K562 (cell line): ENCODE data around the gene HSPA4L. TPM values are rescaled to one million over a fixed set of nuclear protein-coding genes. Genes with fewer than 3 reads are reported as not detected.
A peak's percentile ranks its signal among the peaks of the same experiment; 100 is the strongest.

ENCODE experiments used
- ATAC-seq: fragments of 200-7000 bp; cut with Tn5 transposase; 3 replicates; pipeline ENCODE4 v1.9.1; 2020; ENCODE audit warnings: moderate library complexity
- BruUV-seq: library from RNA; stranded (reverse); fragments of 400-500 nt; replicated peaks from 2 replicates; lab custom pipeline; 2021; lab: Mats Ljungman, UMichigan
- CTCF ChIA-PET: fragments of 300-600 bp; formaldehyde crosslinking; extraction: SDS; loops from one replicate; lab custom pipeline; 2021; ENCODE audit warnings: low intra/inter-chr PET ratio; lab: Yijun Ruan, JAX
- POLR2A ChIA-PET: fragments of 300-600, 350-650 bp; sonication (Branson Sonifier 250); formaldehyde crosslinking; extraction: SDS; loops from one replicate; lab custom pipeline; 2021; ENCODE audit warnings: antibody characterized with exemption, inconsistent platforms; lab: Yijun Ruan, JAX
- DNase-seq, 4 experiments: peaks; one replicate each; pipeline versions ENCODE4 v3.0.0 to v3.0.0-alpha.2; 2011 to 2018; ENCODE audit warnings: low spot score in 3 of 4, mixed read lengths in 3 of 4; ENCODE audit errors: extremely low read depth in 1 of 4
- FAIRE-seq: peaks from 2 replicates; lab custom pipeline; 2011; peaks lifted over from hg19 to GRCh38; lab: Jason Lieb, UNC
- H2AFZ ChIP-seq: 2 replicates; pipeline ENCODE4 v1.6.0; 2011; ENCODE audit warnings: low read depth, low read length, control low read depth, inconsistent platforms
- H3K27ac ChIP-seq: fragments of 200-600 bp; 3 replicates; pipeline ENCODE4 v1.8.0; 2011; ENCODE audit warnings: low read depth, mild to moderate bottlenecking, control low read depth, inconsistent platforms, low read length, moderate library complexity, mixed read lengths; ENCODE audit errors: extremely low read depth
- H3K27me3 ChIP-seq, 2 experiments: fragments of 300-600 bp in 1 of 2; 2 replicates in 1 of 2; 3 replicates in 1 of 2; pipeline versions ENCODE4 v1.6.0 to v1.8.0; 2011; ENCODE audit warnings: inconsistent platforms in 2 of 2, low read length in 2 of 2, mild to moderate bottlenecking in 1 of 2, mixed read lengths in 1 of 2, moderate library complexity in 1 of 2; ENCODE audit not compliant: control insufficient read depth in 2 of 2, insufficient read depth in 2 of 2
- H3K36me3 ChIP-seq: fragments of 300-600 bp; 3 replicates; pipeline ENCODE4 v1.8.0; 2011; ENCODE audit warnings: mild to moderate bottlenecking, low read length, inconsistent platforms; ENCODE audit not compliant: control insufficient read depth, insufficient read depth
- H3K4me1 ChIP-seq, 2 experiments: fragments of 200-600 bp in 1 of 2; replicated peaks in 1 of 2; 2 replicates in 1 of 2; 3 replicates in 1 of 2; pipeline versions ENCODE4 v1.5.1 to v1.8.0; 2011; ENCODE audit warnings: inconsistent platforms in 2 of 2, low read length in 2 of 2, mild to moderate bottlenecking in 1 of 2, mixed read lengths in 1 of 2, moderate library complexity in 1 of 2; ENCODE audit not compliant: control insufficient read depth in 2 of 2, insufficient read depth in 2 of 2
- H3K4me2 ChIP-seq: 2 replicates; pipeline ENCODE4 v1.6.1; 2011; ENCODE audit warnings: low read length, control low read depth, inconsistent platforms, mixed read lengths; ENCODE audit not compliant: insufficient read depth
- H3K4me3 ChIP-seq: fragments of 200-600 bp; sonication (generic), shearing (Covaris generic); 2 replicates; pipeline ENCODE4 v1.5.1; 2016; ENCODE audit warnings: control low read depth, inconsistent platforms
- H3K79me2 ChIP-seq: fragments of 200-600 bp; 3 replicates; pipeline ENCODE4 v1.8.0; 2011; ENCODE audit warnings: low read length, inconsistent platforms; ENCODE audit not compliant: control insufficient read depth, insufficient read depth
- H3K9ac ChIP-seq, 2 experiments: 2 replicates each; pipeline versions ENCODE4 v1.6.0 to v1.6.1; 2011; ENCODE audit warnings: low read depth in 2 of 2, low read length in 2 of 2, control low read depth in 1 of 2, inconsistent platforms in 1 of 2, mild to moderate bottlenecking in 1 of 2, mixed read lengths in 1 of 2; ENCODE audit not compliant: insufficient read depth in 1 of 2
- H3K9me1 ChIP-seq: one replicate; pipeline ENCODE4 v1.6.0; 2011; ENCODE audit warnings: inconsistent platforms, mild to moderate bottlenecking, low read length, moderate library complexity; ENCODE audit not compliant: control insufficient read depth, insufficient read depth
- H3K9me3 ChIP-seq: replicated peaks from 2 replicates; pipeline ENCODE4 v1.5.1; 2011; ENCODE audit warnings: low read depth, low read length, inconsistent platforms; ENCODE audit not compliant: control insufficient read depth, insufficient read depth
- H4K20me1 ChIP-seq: replicated peaks from 2 replicates; pipeline ENCODE4 v1.6.1; 2011; ENCODE audit warnings: low read length, inconsistent platforms, mixed read lengths; ENCODE audit not compliant: control insufficient read depth, insufficient read depth
- DIDO1 ChIP-seq: fragments of 450-650 bp; IDR thresholded peaks from 2 replicates; pipeline ENCODE4 v1.6.1; 2016; ENCODE audit warnings: low read depth, missing biosample characterization, missing genetic modification characterization
- FOS ChIP-seq: IDR thresholded peaks from 3 replicates; pipeline ENCODE4 v1.6.1; 2011; ENCODE audit not compliant: insufficient read length; ENCODE audit errors: extremely low read depth
- IFI16 ChIP-seq: fragments of 250-450 bp; sonication (Bioruptor Pico); IDR thresholded peaks from 2 replicates; pipeline ENCODE4 v2.1.2; 2022; ENCODE audit warnings: mild to moderate bottlenecking, inconsistent platforms
- MYBL2 ChIP-seq, 2 experiments: fragments of 450-650 bp in 1 of 2; sonication (generic) in 1 of 2; formaldehyde crosslinking in 1 of 2; IDR thresholded peaks; 2 replicates each; pipeline versions ENCODE4 v1.6.1 to v1.8.1; 2017 to 2022; ENCODE audit warnings: borderline replicate concordance in 1 of 2, inconsistent platforms in 1 of 2, low read depth in 1 of 2, mild to moderate bottlenecking in 1 of 2, missing genetic modification reagents in 1 of 2, moderate library complexity in 1 of 2
- NBN ChIP-seq: fragments of 450-650 bp; IDR thresholded peaks from 2 replicates; pipeline ENCODE4 v1.6.1; 2016; ENCODE audit warnings: low read depth, mild to moderate bottlenecking
- POLR2G ChIP-seq: fragments of 200-400 bp; formaldehyde crosslinking; IDR thresholded peaks from 2 replicates; pipeline ENCODE4 v1.6.1; 2017; ENCODE audit warnings: low read depth, mild to moderate bottlenecking, antibody characterized with exemption, low read length, moderate library complexity
- RBM39 ChIP-seq: fragments of 200-400 bp; formaldehyde crosslinking; optimal IDR thresholded peaks from 2 replicates; pipeline ENCODE3; 2018; ENCODE audit warnings: low read depth, low read length
- SFPQ ChIP-seq: fragments of 200-400 bp; formaldehyde crosslinking; IDR thresholded peaks from 2 replicates; pipeline ENCODE4 v1.6.1; 2017; ENCODE audit warnings: mild to moderate bottlenecking, low read depth, low read length, moderate library complexity
- STAG1 ChIP-seq: sonication (generic); formaldehyde crosslinking; IDR thresholded peaks from 2 replicates; pipeline ENCODE4 v1.5.0; 2020; ENCODE audit warnings: missing genetic modification reagents, borderline replicate concordance
- XRCC4 ChIP-seq: IDR thresholded peaks from one replicate; pipeline ENCODE4 v1.6.1; 2011; ENCODE audit not compliant: insufficient read depth, insufficient read length; ENCODE audit errors: extremely low read depth
- ZBTB26 ChIP-seq: fragments of 450-650 bp; formaldehyde crosslinking; IDR thresholded peaks from 2 replicates; pipeline ENCODE4 v1.4.0; 2022; ENCODE audit warnings: missing genetic modification characterization
- ZNF134 ChIP-seq: fragments of 250-450 bp; sonication (Bioruptor Pico); conservative IDR thresholded peaks from 2 replicates; pipeline ENCODE4 v1.4.0; 2020
- ZNF175 ChIP-seq: fragments of 200-800 bp; sonication (Bioruptor generic); IDR thresholded peaks from 2 replicates; pipeline ENCODE4 v1.6.1; 2016; ENCODE audit warnings: low read depth, mild to moderate bottlenecking, missing genetic modification characterization, missing compliant biosample characterization
- ZNF274 ChIP-seq: IDR thresholded peaks from 2 replicates; pipeline ENCODE4 v1.6.1; 2011; ENCODE audit warnings: low read depth, mild to moderate bottlenecking, low read length, moderate library complexity, borderline replicate concordance
- WGBS: fragments of 100-300 bp; shearing (Covaris generic); methylation state at CpG from one replicate; pipeline ENCODE4 v1.1.6; 2016; ENCODE audit warnings: low coverage, mixed read lengths; ENCODE audit not compliant: insufficient coverage; ENCODE audit errors: missing lambda C conversion rate; 5-methylcytosine and 5-hydroxymethylcytosine counted together
- in situ Hi-C: fragments of 300-500 bp; cut with MboI; formaldehyde crosslinking; loops from 4 replicates; pipeline ENCODE4 v1.15.0; 2018; ENCODE audit warnings: inconsistent platforms, mixed read lengths
- intact Hi-C: fragments of 100-400 bp; cut with micrococcal nuclease; formaldehyde crosslinking; loops from 2 replicates; pipeline ENCODE4 v1.14.2; 2022
- polyA plus RNA-seq, 8 experiments: library from polyadenylated mRNA; depleted of rRNA in 4 of 8; stranded (reverse) in 5 of 8; unstranded in 3 of 8; fragments of >200 nt; fragmentation: Nextera tagmentation in 2 of 8; fragmentation: Illumina TruSeq in 1 of 8; extraction: Ambion mirVana in 2 of 8; extraction: Trizol in 1 of 8; gene quantifications; 2 replicates each; pipeline versions ENCODE4 v1.2.1 to v1.2.3, GENCODE V29; 2011 to 2014; ENCODE audit warnings: inconsistent platforms in 1 of 8, missing spikeins in 1 of 8
- total RNA-seq, 7 experiments: library from RNA; depleted of rRNA in 6 of 7; stranded (reverse); fragments of >200 nt in 6 of 7; fragmentation: Illumina TruSeq in 2 of 7; extraction: Trizol in 2 of 7; gene quantifications; 2 replicates each; pipeline versions ENCODE4 v1.2.1 to v1.2.3, GENCODE V29; 2011 to 2021; ENCODE audit warnings: low replicate concordance in 1 of 7
- TF ChIP-seq, protein P1 (sequence below), 2 experiments: fragments of 450-650 bp; conservative IDR thresholded peaks; 2 replicates each; pipeline ENCODE4 v1.6.1; 2017; ENCODE audit warnings: mild to moderate bottlenecking in 2 of 2, moderate library complexity in 2 of 2
- TF ChIP-seq, protein P2 (sequence below): sonication (generic); formaldehyde crosslinking; IDR thresholded peaks from 2 replicates; pipeline ENCODE4 v1.8.0; 2023; ENCODE audit warnings: mild to moderate bottlenecking, missing genetic modification reagents

The HSPA4L gene
- total and polyA plus RNA-seq, 9 of the 15 experiments (the other 6 are each of a cell fraction or from before 2014, with no cell fraction given), result 12.3 to 37.0 (median 21.7) TPM

DNA sequence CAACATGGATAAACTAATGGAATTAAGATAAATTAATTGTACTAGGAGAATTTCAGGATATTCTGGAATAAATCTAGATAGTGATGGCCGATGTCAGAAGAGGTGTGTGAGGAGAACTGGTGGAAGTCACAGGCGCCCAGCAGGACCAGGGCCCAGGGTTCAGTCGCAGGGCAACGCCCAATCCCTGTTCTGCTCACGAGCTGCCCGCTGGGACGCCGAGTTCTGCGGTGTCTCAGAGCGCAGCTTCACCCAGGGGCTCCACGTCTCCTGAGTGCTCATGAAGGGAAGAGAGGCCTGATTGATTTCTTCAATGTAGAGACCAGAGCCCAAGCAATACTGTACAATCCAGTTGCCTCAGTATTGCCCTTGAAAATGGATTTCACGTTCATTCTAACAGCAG is 1.5 kb upstream of the HSPA4L start:
- Histone ChIP-seq H3K9me1 (no peaks in the 10 kb centered on the region), H3K4me3 (no peak overlapping the region), H3K79me2 (peaks cover 35% of the 10 kb centered on the region), H3K4me2 (no peak overlapping the region), H3K36me3 (no peaks in the 10 kb centered on the region; the same call in 2 of the 3 replicates), H3K9me3 (no peaks in the 10 kb centered on the region), H4K20me1 (no peaks in the 10 kb centered on the region), H3K9ac (0 out of 4 replicates have a peak overlapping the region, but pooled peaks of 1 of the 2 experiments have one; percentile 5), H3K27ac (no peak overlapping the region), H3K4me1 (peaks cover 0 to 13% of the 10 kb centered on the region in 2 experiments; a peak in 2 of 5 replicates), H2AFZ (peak overlapping the region; percentile 89), H3K27me3 (no peaks in the 10 kb centered on the region)
- CTCF ChIA-PET, result no interaction called here
- DNase-seq (no peak), ATAC-seq (no peak), FAIRE-seq (no peak)
- POLR2A ChIA-PET, result no interaction called here
- no TSS peak for BruUV-seq
- intact Hi-C loops, result loop anchor here (5.0 kb wide), 1 partner anchor 282 kb away; the partner anchor contains the start of gene LARP1B
- WGBS, result 92% methylated on average over 10 of the region's 12 CpGs
- in situ Hi-C loops, result no loop called here
- no peak for TF ChIP-seq STAG1 (CRISPR knock-in tag)
- TF ChIP-seq MYBL2 (IDR thresholded peaks at IDR 0.05; ENCODE audit: low read depth), result no peak
- no peak for TF ChIP-seq MYBL2 (CRISPR knock-in tag; IDR thresholded peaks at IDR 0.05; ENCODE audit: borderline replicate concordance)
- TF ChIP-seq XRCC4, result no peak
- no peak for TF ChIP-seq SFPQ
- no peak for TF ChIP-seq NBN
- TF ChIP-seq RBM39, result no peak
- no peak for TF ChIP-seq POLR2G
- TF ChIP-seq ZBTB26 (CRISPR knock-in tag), result no peak
- TF ChIP-seq ZNF274, result no peak
- no peak for TF ChIP-seq ZNF175
- no peak for TF ChIP-seq FOS
- TF ChIP-seq, protein P1, sequence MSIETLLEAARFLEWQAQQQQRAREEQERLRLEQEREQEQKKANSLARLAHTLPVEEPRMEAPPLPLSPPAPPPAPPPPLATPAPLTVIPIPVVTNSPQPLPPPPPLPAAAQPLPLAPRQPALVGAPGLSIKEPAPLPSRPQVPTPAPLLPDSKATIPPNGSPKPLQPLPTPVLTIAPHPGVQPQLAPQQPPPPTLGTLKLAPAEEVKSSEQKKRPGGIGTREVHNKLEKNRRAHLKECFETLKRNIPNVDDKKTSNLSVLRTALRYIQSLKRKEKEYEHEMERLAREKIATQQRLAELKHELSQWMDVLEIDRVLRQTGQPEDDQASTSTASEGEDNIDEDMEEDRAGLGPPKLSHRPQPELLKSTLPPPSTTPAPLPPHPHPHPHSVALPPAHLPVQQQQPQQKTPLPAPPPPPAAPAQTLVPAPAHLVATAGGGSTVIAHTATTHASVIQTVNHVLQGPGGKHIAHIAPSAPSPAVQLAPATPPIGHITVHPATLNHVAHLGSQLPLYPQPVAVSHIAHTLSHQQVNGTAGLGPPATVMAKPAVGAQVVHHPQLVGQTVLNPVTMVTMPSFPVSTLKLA (conservative IDR thresholded peaks at IDR 0.05), result no peak
- TF ChIP-seq IFI16 (CRISPR knock-in tag), result no peak
- TF ChIP-seq, protein P2, sequence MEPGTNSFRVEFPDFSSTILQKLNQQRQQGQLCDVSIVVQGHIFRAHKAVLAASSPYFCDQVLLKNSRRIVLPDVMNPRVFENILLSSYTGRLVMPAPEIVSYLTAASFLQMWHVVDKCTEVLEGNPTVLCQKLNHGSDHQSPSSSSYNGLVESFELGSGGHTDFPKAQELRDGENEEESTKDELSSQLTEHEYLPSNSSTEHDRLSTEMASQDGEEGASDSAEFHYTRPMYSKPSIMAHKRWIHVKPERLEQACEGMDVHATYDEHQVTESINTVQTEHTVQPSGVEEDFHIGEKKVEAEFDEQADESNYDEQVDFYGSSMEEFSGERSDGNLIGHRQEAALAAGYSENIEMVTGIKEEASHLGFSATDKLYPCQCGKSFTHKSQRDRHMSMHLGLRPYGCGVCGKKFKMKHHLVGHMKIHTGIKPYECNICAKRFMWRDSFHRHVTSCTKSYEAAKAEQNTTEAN (CRISPR knock-in tag), result no peak
- TF ChIP-seq DIDO1, result no peak
- no peak for TF ChIP-seq ZNF134
